ENCODE measurements around the gene PAX7. TPM values are rescaled to one million over a fixed set of nuclear protein-coding genes. Genes with fewer than 3 reads are reported as not detected.

The PAX7 gene
- total and polyA plus RNA-seq, 9 donors = not detected

GRCh38 chr1:18794561-18794960 is 163.9 kb downstream of the PAX7 start:
- Histone ChIP-seq H3K4me1 (ENCODE audit: insufficient read depth) (no peaks in the 10 kb centered on the region), H3K27me3 (no peaks in the 10 kb centered on the region), H3K9me3 (peaks cover 0 to 9% of the 10 kb centered on the region in 2 donors), H3K36me3 (no peaks in the 10 kb centered on the region), H3K4me3 (no peak overlapping the region), H3K27ac (no peak overlapping the region)
- WGBS, 3 donors = 58 to 62% (median 62%) methylated on average over 5 of the region's 5 CpGs
- TF ChIP-seq POLR2A (IDR thresholded peaks at IDR 0.05) (no peak), CTCF (IDR thresholded peaks at IDR 0.05) (no peak)
- no peak for DNase-seq
- intact Hi-C loops (cut with DNase I) = no loop called here

GRCh38 chr1:18795002-18795689 is 164.5 kb downstream of the PAX7 start:
- intact Hi-C loops (cut with DNase I) = no loop called here
- no peaks in the 10 kb centered on the region for H3K27me3 ChIP-seq
- peaks cover 0 to 9% of the 10 kb centered on the region in 2 donors for H3K9me3 ChIP-seq
- DNase-seq = no peak
- H3K36me3 ChIP-seq = no peaks in the 10 kb centered on the region
- TF ChIP-seq EP300 (IDR thresholded peaks at IDR 0.05) = no peak
- no peak for TF ChIP-seq CTCF (IDR thresholded peaks at IDR 0.05)
- no peak for TF ChIP-seq POLR2A (IDR thresholded peaks at IDR 0.05)
- no peak overlapping the region for H3K27ac ChIP-seq
- WGBS, 3 donors = 79 to 82% (median 80%) methylated on average over 14 of the region's 14 CpGs
- H3K4me1 ChIP-seq (ENCODE audit: insufficient read depth) = no peaks in the 10 kb centered on the region
- H3K4me3 ChIP-seq = no peak overlapping the region

- no peaks in the 10 kb centered on the region for H3K4me1 ChIP-seq (ENCODE audit: insufficient read depth)
- DNase-seq = no peak
- H3K27me3 ChIP-seq = no peaks in the 10 kb centered on the region
- peaks cover 0 to 9% of the 10 kb centered on the region in 2 donors for H3K9me3 ChIP-seq
- 89 to 92% (median 92%) methylated on average over 3 of the region's 3 CpGs for WGBS, 3 donors
- H3K4me3 ChIP-seq = no peak overlapping the region
- TF ChIP-seq EP300 (IDR thresholded peaks at IDR 0.05) (no peak), CTCF (IDR thresholded peaks at IDR 0.05) (no peak), POLR2A (IDR thresholded peaks at IDR 0.05) (no peak)
- no peaks in the 10 kb centered on the region for H3K36me3 ChIP-seq
- intact Hi-C loops (cut with DNase I) = no loop called here
- no peak overlapping the region for H3K27ac ChIP-seq
Measured at GRCh38 chr1:18796950-18797349, 166.3 kb downstream of the PAX7 start.

Small RNAs within 50 kb of the gene (small RNA-seq; reads per million reads assigned to genes)
- not detected for gene AL031737.1

Other genes with a start within 250 kb of the PAX7 start
- under 1 TPM in 4 of 7 donors, not detected in 3; 0.07 to 0.92 (median 0.50) TPM for gene KLHDC7A, start 149.9 kb upstream of the PAX7 start, total RNA-seq
- gene KLHDC7A, start 149.9 kb upstream of the PAX7 start, polyA plus RNA-seq = under 1 TPM in 1 of 2 donors, not detected in 1; 0.01 TPM
- not detected for gene TAS1R2, start 228.8 kb downstream of the PAX7 start, total RNA-seq
- gene TAS1R2, start 228.8 kb downstream of the PAX7 start, polyA plus RNA-seq = not detected